GM23338 (cell line): ENCODE measurements around the gene CEP170B.

Source experiments
- CREB1 ChIP-seq: fragments of 250-450 bp; sonication (Bioruptor Pico); IDR thresholded peaks from 2 replicates; pipeline ENCODE4 v1.5.0; 2020; ENCODE audit warnings: low read depth, mild to moderate bottlenecking, moderate library complexity
- EZH2 ChIP-seq: fragments of 200-600 bp; sonication (generic); IDR thresholded peaks from one replicate; pipeline ENCODE4 v1.8.0; 2017; ENCODE audit warnings: antibody characterized with exemption, mild to moderate bottlenecking, low read depth; ENCODE audit not compliant: unreplicated experiment
- POLR2AphosphoS5 ChIP-seq: IDR thresholded peaks from 2 replicates; pipeline ENCODE4 v1.6.1; 2016; ENCODE audit warnings: antibody characterized with exemption, low read depth
- STAT1 ChIP-seq: IDR thresholded peaks from one replicate; pipeline ENCODE4 v1.6.1; 2016; ENCODE audit warnings: antibody characterized with exemption; ENCODE audit not compliant: unreplicated experiment
- ZNF114 ChIP-seq: fragments of 250-450 bp; sonication (Bioruptor Pico); IDR thresholded peaks from 2 replicates; pipeline ENCODE4 v1.5.0; 2020; ENCODE audit warnings: mild to moderate bottlenecking, moderate library complexity
- TF ChIP-seq, protein P1 (sequence below): IDR thresholded peaks from one replicate; pipeline ENCODE4 v1.6.1; 2018; ENCODE audit warnings: antibody characterized with exemption; ENCODE audit not compliant: unreplicated experiment
- TF ChIP-seq, protein P2 (sequence below), 2 experiments: fragments of 200-600 bp in 1 of 2; sonication (generic) in 1 of 2; conservative IDR thresholded peaks; 2 replicates each; pipeline versions ENCODE4 v1.5.1 to v1.6.1; 2016 to 2017; ENCODE audit warnings: antibody characterized with exemption in 2 of 2, low read depth in 2 of 2, mild to moderate bottlenecking in 2 of 2, moderate library complexity in 1 of 2

DNA sequence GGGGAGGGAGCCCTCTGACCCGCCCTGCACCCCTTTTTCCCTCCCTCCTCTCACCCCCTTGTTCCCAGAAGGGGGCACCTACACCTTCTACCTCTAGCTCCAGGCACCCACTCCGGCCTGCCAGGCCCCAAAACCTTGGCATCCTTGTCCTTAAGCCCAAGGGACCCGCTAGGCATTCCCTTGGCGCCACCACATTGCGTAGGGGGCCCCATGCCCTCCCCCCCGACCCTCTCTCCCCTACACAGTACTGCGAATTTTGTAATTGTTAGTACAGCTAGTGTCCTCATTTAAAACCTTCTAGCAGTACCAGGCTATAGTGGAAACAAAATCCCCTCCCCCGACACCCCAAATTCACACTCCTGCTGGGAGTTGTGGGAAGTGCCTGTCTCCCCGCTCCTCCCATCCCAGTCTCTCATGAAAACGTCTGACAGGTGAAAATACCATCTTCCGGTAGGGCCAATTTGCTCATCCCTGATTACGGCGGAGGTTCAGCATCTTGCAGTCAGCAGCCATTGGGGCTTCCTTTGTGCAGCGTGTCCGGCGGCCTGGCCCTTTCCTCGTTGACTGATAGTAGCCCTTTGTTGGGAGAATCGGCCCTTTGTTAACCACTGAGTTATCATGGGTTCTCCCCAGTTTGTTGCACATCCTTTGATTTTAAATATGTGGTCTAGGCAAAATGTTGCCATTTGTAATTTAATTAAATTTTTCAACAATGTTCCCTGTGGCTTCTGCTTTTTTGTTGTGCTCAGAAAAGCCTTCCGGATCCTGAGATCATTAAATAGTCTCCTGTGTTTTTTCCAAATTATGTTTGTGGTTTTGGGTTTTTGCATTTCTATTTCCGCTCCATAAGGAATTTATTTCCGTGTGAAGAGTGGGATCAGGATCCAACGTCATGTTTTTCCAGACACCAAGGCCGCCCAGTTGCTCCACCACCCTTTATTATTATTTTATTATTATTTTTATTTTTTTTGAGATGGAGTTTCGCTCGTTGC lies 7.9 kb upstream of the CEP170B start:
- TF ChIP-seq, protein P1, sequence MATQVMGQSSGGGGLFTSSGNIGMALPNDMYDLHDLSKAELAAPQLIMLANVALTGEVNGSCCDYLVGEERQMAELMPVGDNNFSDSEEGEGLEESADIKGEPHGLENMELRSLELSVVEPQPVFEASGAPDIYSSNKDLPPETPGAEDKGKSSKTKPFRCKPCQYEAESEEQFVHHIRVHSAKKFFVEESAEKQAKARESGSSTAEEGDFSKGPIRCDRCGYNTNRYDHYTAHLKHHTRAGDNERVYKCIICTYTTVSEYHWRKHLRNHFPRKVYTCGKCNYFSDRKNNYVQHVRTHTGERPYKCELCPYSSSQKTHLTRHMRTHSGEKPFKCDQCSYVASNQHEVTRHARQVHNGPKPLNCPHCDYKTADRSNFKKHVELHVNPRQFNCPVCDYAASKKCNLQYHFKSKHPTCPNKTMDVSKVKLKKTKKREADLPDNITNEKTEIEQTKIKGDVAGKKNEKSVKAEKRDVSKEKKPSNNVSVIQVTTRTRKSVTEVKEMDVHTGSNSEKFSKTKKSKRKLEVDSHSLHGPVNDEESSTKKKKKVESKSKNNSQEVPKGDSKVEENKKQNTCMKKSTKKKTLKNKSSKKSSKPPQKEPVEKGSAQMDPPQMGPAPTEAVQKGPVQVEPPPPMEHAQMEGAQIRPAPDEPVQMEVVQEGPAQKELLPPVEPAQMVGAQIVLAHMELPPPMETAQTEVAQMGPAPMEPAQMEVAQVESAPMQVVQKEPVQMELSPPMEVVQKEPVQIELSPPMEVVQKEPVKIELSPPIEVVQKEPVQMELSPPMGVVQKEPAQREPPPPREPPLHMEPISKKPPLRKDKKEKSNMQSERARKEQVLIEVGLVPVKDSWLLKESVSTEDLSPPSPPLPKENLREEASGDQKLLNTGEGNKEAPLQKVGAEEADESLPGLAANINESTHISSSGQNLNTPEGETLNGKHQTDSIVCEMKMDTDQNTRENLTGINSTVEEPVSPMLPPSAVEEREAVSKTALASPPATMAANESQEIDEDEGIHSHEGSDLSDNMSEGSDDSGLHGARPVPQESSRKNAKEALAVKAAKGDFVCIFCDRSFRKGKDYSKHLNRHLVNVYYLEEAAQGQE, result no peak
- TF ChIP-seq, protein P2, sequence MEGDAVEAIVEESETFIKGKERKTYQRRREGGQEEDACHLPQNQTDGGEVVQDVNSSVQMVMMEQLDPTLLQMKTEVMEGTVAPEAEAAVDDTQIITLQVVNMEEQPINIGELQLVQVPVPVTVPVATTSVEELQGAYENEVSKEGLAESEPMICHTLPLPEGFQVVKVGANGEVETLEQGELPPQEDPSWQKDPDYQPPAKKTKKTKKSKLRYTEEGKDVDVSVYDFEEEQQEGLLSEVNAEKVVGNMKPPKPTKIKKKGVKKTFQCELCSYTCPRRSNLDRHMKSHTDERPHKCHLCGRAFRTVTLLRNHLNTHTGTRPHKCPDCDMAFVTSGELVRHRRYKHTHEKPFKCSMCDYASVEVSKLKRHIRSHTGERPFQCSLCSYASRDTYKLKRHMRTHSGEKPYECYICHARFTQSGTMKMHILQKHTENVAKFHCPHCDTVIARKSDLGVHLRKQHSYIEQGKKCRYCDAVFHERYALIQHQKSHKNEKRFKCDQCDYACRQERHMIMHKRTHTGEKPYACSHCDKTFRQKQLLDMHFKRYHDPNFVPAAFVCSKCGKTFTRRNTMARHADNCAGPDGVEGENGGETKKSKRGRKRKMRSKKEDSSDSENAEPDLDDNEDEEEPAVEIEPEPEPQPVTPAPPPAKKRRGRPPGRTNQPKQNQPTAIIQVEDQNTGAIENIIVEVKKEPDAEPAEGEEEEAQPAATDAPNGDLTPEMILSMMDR (conservative IDR thresholded peaks at IDR 0.05; ENCODE audit: low read depth in 2 of 2), result no peak
- TF ChIP-seq POLR2AphosphoS5 (no peak), CREB1 (CRISPR knock-in tag) (no peak), STAT1 (no peak), ZNF114 (CRISPR knock-in tag) (no peak), EZH2 (no peak)
